HG03025 (cell line): Measurements from ENCODE around the gene AQP1.

ENCODE experiments used
- ATAC-seq: cut with Tn5 transposase; IDR thresholded peaks from one replicate; pipeline ENCODE4 v1.9.1; 2021; ENCODE audit warnings: mild to moderate bottlenecking, moderate library complexity; ENCODE audit not compliant: unreplicated experiment, low FRiP score

AQP1 gene

GRCh38 chr7:30918676-30919075, 7.0 kb downstream of the AQP1 start:
- ATAC-seq: no peak

GRCh38 chr7:30920021-30920583, 8.4 kb downstream of the AQP1 start:
- no peak for ATAC-seq

- no peak for ATAC-seq
These were observed 9.2 kb downstream of the AQP1 start for GRCh38 chr7:30920584-30921539.

GRCh38 chr7:30921540-30922401, 10.1 kb downstream of the AQP1 start:
- no peak for ATAC-seq

- ATAC-seq: no peak
These were observed 10.9 kb downstream of the AQP1 start for GRCh38 chr7:30922596-30922995.

- ATAC-seq: no peak
These were observed 11.5 kb downstream of the AQP1 start for GRCh38 chr7:30923009-30923773.

- ATAC-seq: no peak
These were observed 12.2 kb downstream of the AQP1 start for GRCh38 chr7:30923774-30924413.

GRCh38 chr7:30924624-30925023, 13.0 kb downstream of the AQP1 start:
- no peak for ATAC-seq

- ATAC-seq: no peak
These were observed 13.5 kb downstream of the AQP1 start for GRCh38 chr7:30925117-30925516.

GRCh38 chr7:30925913-30926312, 14.3 kb downstream of the AQP1 start:
- ATAC-seq: no peak

GRCh38 chr7:30926313-30926712, 14.7 kb downstream of the AQP1 start:
- ATAC-seq: no peak

GRCh38 chr7:30927040-30927439, 15.4 kb downstream of the AQP1 start:
- no peak for ATAC-seq

- no peak for ATAC-seq
These were observed 15.9 kb downstream of the AQP1 start for GRCh38 chr7:30927559-30927958.

- ATAC-seq: no peak
These were observed 16.7 kb downstream of the AQP1 start for GRCh38 chr7:30928254-30928872.

- ATAC-seq: no peak
These were observed 18.0 kb downstream of the AQP1 start for GRCh38 chr7:30929686-30930085.

GRCh38 chr7:30930621-30931020, 19.0 kb downstream of the AQP1 start:
- ATAC-seq: no peak

GRCh38 chr7:30931161-30931928, 19.7 kb downstream of the AQP1 start:
- ATAC-seq: no peak

- ATAC-seq: no peak
These were observed 20.4 kb downstream of the AQP1 start for GRCh38 chr7:30931929-30932540.
